Astrocyte (in vitro differentiated cells and primary cell): Measurements from ENCODE around the gene MATN1.

Experiments
- EZH2 ChIP-seq: IDR thresholded peaks from 2 replicates; pipeline ENCODE4 v1.6.1; 2012; ENCODE audit warnings: mild to moderate bottlenecking, low read length, inconsistent platforms; ENCODE audit not compliant: insufficient read depth
- TF ChIP-seq, protein P1 (sequence below): IDR thresholded peaks from 2 replicates; pipeline ENCODE4 v1.5.1; 2011; ENCODE audit warnings: low read depth, mild to moderate bottlenecking, inconsistent platforms, low read length, moderate library complexity; ENCODE audit not compliant: insufficient read depth

DNA sequence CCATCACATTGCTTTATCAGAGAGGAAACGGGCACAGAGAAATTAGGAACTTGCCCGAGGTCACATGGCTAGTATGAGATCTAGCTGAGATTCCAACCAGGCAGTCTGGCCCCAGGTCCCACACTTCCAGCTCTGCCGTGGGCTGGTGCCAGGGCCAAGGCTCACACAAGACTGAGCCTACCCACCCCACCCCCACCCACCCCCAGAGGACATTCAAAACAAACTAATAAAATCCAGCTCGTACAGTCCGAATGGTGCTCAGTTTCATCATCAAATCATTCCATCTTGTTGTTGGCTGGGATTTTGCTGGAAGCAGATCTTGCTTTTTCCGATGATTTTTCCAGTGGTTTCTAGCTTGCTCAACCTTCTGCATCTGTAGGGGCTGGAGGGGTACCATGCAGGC lies 27.9 kb downstream of the MATN1 start:
- TF ChIP-seq, protein P1, sequence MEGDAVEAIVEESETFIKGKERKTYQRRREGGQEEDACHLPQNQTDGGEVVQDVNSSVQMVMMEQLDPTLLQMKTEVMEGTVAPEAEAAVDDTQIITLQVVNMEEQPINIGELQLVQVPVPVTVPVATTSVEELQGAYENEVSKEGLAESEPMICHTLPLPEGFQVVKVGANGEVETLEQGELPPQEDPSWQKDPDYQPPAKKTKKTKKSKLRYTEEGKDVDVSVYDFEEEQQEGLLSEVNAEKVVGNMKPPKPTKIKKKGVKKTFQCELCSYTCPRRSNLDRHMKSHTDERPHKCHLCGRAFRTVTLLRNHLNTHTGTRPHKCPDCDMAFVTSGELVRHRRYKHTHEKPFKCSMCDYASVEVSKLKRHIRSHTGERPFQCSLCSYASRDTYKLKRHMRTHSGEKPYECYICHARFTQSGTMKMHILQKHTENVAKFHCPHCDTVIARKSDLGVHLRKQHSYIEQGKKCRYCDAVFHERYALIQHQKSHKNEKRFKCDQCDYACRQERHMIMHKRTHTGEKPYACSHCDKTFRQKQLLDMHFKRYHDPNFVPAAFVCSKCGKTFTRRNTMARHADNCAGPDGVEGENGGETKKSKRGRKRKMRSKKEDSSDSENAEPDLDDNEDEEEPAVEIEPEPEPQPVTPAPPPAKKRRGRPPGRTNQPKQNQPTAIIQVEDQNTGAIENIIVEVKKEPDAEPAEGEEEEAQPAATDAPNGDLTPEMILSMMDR = no peak
- no peak for TF ChIP-seq EZH2
